T47D (cell line): ENCODE results near the gene CTBP2.

Experiments
- DNase-seq, 2 experiments: peaks; one replicate each; pipeline versions ENCODE4 v3.0.0 to v3.0.0-alpha.2; 2011 to 2012; ENCODE audit warnings: low read depth in 1 of 2, low spot score in 1 of 2
- JUND ChIP-seq: IDR thresholded peaks from 2 replicates; pipeline ENCODE4 v1.6.1; 2012; ENCODE audit warnings: low read depth
- in situ Hi-C: cut with HindIII; loops from 2 replicates; pipeline ENCODE4 v1.10.0; 2016; ENCODE audit warnings: low sequenced_read_pairs, low pct_unique_long_range_greater_than_20kb

The CTBP2 gene

GRCh38 chr10:125121003-125121402 lies 39.4 kb downstream of the CTBP2 start:
- TF ChIP-seq JUND, result no peak
- DNase-seq, result no peak
- in situ Hi-C loops, result no loop called here

DNA sequence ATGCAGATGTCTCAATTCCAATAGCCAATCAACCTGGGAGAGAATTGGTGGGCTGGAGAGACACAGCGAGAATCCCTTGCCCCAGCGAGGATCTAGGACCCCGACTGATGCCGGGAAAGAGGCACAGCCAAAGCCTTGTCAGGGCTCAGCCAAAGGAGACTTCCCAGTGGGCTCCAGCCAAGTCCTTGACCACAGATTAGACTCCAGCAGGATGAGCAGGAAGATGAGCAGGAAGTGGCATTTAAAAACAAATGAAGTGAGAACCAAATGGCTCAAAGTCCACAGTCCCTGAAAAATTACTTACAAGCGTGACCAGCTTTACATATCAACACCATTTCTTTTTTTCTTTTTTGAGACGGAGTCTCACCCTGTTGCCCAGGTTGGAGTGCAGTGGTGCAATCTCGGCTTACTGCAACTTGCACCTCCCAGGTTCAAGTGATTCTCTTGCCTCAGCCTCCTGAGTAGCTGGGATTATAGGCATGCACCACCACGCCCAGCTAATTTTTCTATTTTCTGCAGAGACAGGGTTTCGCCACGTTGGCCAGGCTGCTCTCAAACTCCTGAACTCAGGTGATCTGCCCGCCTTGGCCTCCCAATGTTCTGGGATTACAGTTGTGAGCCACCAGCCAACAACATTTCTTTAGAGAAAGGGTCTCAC lies 40.2 kb downstream of the CTBP2 start:
- in situ Hi-C loops, result no loop called here
- no peak for TF ChIP-seq JUND
- DNase-seq, result no peak

GRCh38 chr10:125118701-125119100 lies 41.7 kb downstream of the CTBP2 start:
- TF ChIP-seq JUND, result no peak
- in situ Hi-C loops, result no loop called here
- no peak for DNase-seq

- TF ChIP-seq JUND, result no peak
Observed at GRCh38 chr10:125118011-125118611, 42.3 kb downstream of the CTBP2 start.

DNA sequence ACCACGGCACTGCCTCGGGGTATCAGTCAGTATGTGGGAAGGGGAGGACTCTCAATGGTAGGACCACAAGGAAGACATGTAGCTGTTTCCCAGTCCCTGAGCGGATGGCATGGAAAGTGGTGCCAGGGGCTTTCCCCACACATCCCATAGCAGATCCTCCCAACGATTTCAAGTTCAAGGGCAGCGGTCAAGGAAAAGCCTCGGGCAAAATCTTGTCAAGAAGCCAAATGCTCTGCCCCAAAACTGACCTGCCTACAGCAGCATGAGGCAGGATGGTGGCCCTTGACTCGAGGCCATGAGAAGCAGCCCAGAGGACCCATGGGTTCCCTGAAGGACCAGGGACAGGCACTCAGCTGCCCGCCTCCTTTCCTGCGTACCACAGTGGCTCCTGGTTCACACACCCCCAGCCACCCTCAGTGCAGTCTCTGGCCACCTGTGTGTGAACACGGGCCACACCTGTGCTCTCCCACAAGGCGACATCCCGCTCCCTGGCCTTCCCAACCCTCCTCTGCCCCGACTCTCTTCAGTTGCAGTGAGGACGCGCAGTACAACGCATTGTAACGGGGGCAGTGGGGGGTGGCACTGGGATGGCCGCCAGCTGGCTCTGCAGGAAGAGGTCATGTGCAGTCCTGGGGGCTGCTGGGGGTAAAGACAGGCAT lies 43.6 kb downstream of the CTBP2 start:
- TF ChIP-seq JUND, result no peak
- DNase-seq, result peak in 1 of 2 experiments; percentile 21
- in situ Hi-C loops, result no loop called here

More at GRCh38 chr10:125118011-125118611, 42.3 kb downstream of the CTBP2 start:
- DNase-seq, result no peak
- in situ Hi-C loops, result no loop called here

GRCh38 chr10:125116041-125116649 lies 44.2 kb downstream of the CTBP2 start:
- in situ Hi-C loops, result no loop called here
- no peak for DNase-seq
- TF ChIP-seq JUND, result no peak

GRCh38 chr10:125115409-125115808 lies 45.0 kb downstream of the CTBP2 start:
- no peak for TF ChIP-seq JUND
- in situ Hi-C loops, result no loop called here

DNA sequence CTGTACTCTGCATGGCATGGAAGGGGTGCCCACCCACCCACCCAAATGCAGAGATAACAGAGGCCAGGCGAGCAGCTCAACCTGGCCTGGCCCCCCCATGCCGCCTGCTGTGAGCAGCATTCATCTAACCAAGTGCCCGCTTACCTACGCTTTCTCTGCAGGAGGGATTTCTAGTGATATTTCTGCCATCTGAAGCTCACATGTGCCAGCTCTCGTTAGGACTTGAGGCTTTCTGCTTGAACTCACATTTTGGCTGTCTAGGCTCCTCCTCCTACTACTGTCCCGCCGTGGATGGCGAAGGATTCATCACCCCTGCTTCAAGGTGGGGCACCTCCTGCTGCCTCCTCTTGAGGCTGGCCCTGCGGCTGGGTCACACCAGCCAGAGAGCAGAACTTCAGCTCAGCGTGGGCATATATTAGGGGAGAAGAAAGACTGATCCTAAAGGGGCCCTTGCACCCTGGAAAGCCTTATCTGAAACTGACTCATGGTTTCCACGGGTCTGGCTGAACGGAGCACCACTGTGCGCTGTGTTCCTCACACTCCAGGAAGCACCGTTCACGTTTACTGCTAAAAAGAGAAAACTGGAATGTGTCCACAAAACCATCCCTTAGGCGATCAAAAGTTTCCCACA lies 45.5 kb downstream of the CTBP2 start:
- in situ Hi-C loops, result no loop called here
- no peak for TF ChIP-seq JUND
- no peak for DNase-seq

More at GRCh38 chr10:125115409-125115808, 45.0 kb downstream of the CTBP2 start:
- DNase-seq, result no peak

GRCh38 chr10:125113691-125114371 lies 46.5 kb downstream of the CTBP2 start:
- no peak for TF ChIP-seq JUND
- in situ Hi-C loops, result no loop called here
- no peak for DNase-seq

- in situ Hi-C loops, result no loop called here
- no peak for TF ChIP-seq JUND
- DNase-seq, result no peak
Observed at GRCh38 chr10:125112697-125113494, 47.5 kb downstream of the CTBP2 start.

DNA sequence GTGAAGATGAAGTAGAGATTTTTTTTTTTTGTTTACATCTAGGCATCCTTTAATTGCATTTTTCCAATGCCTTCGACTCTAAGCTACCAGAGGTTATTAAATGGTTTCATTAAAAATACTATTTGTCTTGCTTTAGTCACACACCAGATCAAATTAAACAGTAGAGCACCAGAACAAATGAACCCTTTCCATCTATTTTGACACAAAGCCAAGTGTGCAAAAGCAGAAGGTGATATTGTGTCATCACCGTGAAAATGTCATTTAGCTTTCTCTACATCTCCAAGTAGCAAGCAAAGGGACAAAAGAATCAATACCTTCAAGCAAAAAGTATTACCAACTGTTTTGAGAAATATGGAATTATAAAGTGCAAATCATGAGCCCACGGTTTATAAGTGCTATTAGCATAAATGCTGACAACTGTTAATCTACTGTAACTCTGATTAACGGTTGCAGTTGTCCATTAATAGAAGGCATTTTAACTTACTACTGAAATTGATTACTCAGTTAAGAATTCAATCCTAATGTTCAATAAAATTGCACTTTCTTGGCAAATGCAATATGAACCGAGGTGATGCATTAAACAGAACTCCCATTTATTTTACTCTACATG lies 49.1 kb downstream of the CTBP2 start:
- no peak for TF ChIP-seq JUND
- DNase-seq, result no peak
- in situ Hi-C loops, result no loop called here
